ENCODE measurements around the gene COA1. TPM values are rescaled to one million over a fixed set of nuclear protein-coding genes. Genes with fewer than 3 reads are reported as not detected.

Gene COA1
- total RNA-seq, 1 donor from 2014 or later = 55.5 TPM

DNA sequence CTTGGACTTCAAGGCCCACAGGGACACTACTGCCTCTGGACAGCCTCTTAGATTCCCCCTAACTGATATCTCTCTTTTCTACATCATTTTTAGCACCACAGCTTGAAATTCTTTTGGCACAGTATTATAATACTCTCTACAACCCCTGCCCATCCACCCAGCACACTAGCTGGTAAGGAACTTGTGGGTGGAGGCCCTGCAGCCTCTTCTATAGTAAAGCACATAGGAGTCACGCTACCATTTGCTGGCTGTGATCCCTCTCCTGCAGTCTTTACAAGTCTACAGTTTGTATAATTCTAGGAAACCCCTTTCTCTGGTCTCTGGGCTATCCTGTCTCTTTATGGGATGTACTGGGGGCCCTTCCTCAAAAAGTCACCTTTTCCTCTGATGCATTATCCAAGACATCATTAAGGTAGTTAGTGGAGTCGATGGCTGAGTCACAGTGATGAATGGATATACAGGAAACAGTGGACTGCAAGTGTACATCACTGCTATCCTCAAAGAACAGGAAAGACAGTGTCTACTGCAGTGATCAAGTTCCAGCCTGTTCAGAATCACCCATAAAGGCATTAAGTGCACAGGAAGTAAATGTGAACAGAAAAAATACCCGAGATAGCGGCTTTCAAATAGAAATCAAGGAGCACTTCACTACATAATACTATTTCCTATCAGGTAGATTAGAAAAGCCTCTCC is 92.1 kb downstream of the COA1 start:
- TF ChIP-seq, protein P1, sequence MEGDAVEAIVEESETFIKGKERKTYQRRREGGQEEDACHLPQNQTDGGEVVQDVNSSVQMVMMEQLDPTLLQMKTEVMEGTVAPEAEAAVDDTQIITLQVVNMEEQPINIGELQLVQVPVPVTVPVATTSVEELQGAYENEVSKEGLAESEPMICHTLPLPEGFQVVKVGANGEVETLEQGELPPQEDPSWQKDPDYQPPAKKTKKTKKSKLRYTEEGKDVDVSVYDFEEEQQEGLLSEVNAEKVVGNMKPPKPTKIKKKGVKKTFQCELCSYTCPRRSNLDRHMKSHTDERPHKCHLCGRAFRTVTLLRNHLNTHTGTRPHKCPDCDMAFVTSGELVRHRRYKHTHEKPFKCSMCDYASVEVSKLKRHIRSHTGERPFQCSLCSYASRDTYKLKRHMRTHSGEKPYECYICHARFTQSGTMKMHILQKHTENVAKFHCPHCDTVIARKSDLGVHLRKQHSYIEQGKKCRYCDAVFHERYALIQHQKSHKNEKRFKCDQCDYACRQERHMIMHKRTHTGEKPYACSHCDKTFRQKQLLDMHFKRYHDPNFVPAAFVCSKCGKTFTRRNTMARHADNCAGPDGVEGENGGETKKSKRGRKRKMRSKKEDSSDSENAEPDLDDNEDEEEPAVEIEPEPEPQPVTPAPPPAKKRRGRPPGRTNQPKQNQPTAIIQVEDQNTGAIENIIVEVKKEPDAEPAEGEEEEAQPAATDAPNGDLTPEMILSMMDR (IDR thresholded peaks at IDR 0.05; ENCODE audit: unreplicated experiment) = no peak
- Mint-ChIP-seq H3K9me3 (ENCODE audit: unreplicated experiment) (no peaks in the 10 kb centered on the region), H3K27me3 (ENCODE audit: unreplicated experiment) (peaks cover 5% of the 10 kb centered on the region), H3K27ac (ENCODE audit: unreplicated experiment) (peak overlapping the region; percentile 57), H3K4me1 (ENCODE audit: unreplicated experiment) (peaks cover 31% of the 10 kb centered on the region), H3K4me3 (ENCODE audit: unreplicated experiment) (no peak overlapping the region), H3K36me3 (ENCODE audit: low read depth, unreplicated experiment) (peaks cover 20% of the 10 kb centered on the region)
- DNase-seq (ENCODE audit: low spot score) = no peak

DNA sequence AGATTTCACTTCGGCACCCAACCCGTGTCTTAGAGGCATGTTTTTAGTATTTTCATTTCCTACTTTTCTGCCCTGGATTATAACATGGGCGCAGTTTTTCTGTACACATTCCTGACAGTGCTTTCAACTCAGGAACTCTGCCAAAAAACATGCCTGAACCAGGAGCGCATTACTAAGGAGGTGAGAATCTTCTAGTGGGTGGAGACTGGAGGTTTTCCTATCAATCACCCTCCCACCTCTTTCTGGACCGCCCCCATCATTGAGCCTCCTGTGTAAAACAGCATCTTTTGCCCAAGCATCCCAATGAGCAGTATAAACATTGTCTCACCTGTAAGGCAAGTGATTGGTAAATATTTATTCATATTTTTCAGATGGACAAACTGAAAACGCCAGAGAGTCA is 93.2 kb downstream of the COA1 start:
- no peak overlapping the region for H3K27ac Mint-ChIP-seq (ENCODE audit: unreplicated experiment)
- no peaks in the 10 kb centered on the region for H3K9me3 Mint-ChIP-seq (ENCODE audit: unreplicated experiment)
- no peak for DNase-seq (ENCODE audit: low spot score)
- peaks cover 23% of the 10 kb centered on the region for H3K36me3 Mint-ChIP-seq (ENCODE audit: low read depth, unreplicated experiment)
- TF ChIP-seq, protein P1 (IDR thresholded peaks at IDR 0.05; ENCODE audit: unreplicated experiment) = no peak
- H3K4me1 Mint-ChIP-seq (ENCODE audit: unreplicated experiment) = peaks cover 31% of the 10 kb centered on the region
- no peak overlapping the region for H3K4me3 Mint-ChIP-seq (ENCODE audit: unreplicated experiment)
- peaks cover 5% of the 10 kb centered on the region for H3K27me3 Mint-ChIP-seq (ENCODE audit: unreplicated experiment)

DNA sequence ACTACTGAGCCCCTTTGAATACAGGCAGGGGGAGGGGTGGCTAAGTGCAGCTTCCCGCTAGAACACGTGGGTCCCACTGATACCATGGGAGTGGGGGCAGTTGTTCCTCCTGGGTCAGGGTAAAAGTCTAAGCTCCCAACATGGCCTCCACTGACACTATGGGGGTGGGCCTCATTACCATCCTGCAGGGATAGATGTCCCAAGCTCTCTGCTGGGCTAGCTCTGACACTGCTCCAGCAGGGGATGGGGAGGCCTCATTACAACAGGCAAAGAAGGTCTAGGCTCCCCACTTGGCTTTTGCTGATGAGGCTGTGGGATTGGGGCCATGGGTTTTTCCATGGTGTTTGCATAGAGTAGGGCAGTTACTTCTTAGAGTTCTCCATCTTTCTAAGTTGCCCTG is 94.9 kb downstream of the COA1 start:
- TF ChIP-seq, protein P1 (IDR thresholded peaks at IDR 0.05; ENCODE audit: unreplicated experiment) = no peak
- Mint-ChIP-seq H3K27ac (ENCODE audit: unreplicated experiment) (no peak overlapping the region), H3K36me3 (ENCODE audit: low read depth, unreplicated experiment) (peaks cover 24% of the 10 kb centered on the region), H3K27me3 (ENCODE audit: unreplicated experiment) (peaks cover 5% of the 10 kb centered on the region), H3K9me3 (ENCODE audit: unreplicated experiment) (no peaks in the 10 kb centered on the region), H3K4me1 (ENCODE audit: unreplicated experiment) (peaks cover 19% of the 10 kb centered on the region), H3K4me3 (ENCODE audit: unreplicated experiment) (no peak overlapping the region)
- no peak for DNase-seq (ENCODE audit: low spot score)

DNA sequence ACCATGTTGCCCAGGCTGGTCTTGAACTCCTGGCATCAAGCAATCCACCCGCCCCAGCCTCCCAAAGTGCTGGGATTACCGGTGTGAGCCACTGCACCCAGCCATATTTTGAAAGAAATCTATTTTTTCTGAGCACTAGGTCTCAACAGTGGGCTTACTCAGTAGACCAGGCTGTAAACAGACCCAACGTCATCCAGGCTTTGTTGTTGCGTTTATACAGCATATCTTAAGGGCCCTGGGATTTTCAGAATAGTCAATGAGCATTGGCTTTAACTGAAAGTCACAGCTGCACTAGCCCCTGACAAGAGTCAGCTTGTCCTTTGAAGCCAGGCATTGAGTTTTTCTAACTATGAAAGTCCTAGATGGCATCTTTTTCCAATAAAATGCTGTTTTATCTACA is 96.6 kb downstream of the COA1 start:
- Mint-ChIP-seq H3K9me3 (ENCODE audit: unreplicated experiment) (no peaks in the 10 kb centered on the region), H3K4me1 (ENCODE audit: unreplicated experiment) (peaks cover 11% of the 10 kb centered on the region), H3K27me3 (ENCODE audit: unreplicated experiment) (peaks cover 5% of the 10 kb centered on the region), H3K36me3 (ENCODE audit: low read depth, unreplicated experiment) (peaks cover 19% of the 10 kb centered on the region), H3K27ac (ENCODE audit: unreplicated experiment) (no peak overlapping the region), H3K4me3 (ENCODE audit: unreplicated experiment) (no peak overlapping the region)
- no peak for DNase-seq (ENCODE audit: low spot score)
- TF ChIP-seq, protein P1 (IDR thresholded peaks at IDR 0.05; ENCODE audit: unreplicated experiment) = no peak

DNA sequence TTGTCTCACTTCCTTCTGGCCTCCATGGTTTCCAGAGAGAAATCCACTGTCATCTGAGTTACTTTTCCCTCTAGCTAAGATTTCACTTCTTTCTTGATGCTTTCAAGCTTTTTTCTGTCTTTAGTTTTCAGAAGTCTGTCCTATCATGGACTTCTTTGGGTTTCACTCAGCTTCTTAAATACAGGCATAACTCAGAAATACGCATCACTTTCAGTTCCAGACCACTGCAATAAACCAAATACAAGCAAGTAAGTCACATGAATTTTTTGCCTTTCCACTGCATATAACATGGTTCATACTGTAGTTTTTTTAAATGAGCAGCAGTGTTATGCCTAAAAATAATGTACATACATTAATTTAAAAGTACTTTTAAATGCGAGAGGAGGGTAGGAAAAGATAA is 97.8 kb downstream of the COA1 start:
- peaks cover 4% of the 10 kb centered on the region for H3K4me1 Mint-ChIP-seq (ENCODE audit: unreplicated experiment)
- DNase-seq (ENCODE audit: low spot score) = no peak
- H3K27ac Mint-ChIP-seq (ENCODE audit: unreplicated experiment) = peak overlapping the region; percentile 80
- no peak overlapping the region for H3K4me3 Mint-ChIP-seq (ENCODE audit: unreplicated experiment)
- peaks cover 5% of the 10 kb centered on the region for H3K27me3 Mint-ChIP-seq (ENCODE audit: unreplicated experiment)
- no peaks in the 10 kb centered on the region for H3K9me3 Mint-ChIP-seq (ENCODE audit: unreplicated experiment)
- peaks cover 16% of the 10 kb centered on the region for H3K36me3 Mint-ChIP-seq (ENCODE audit: low read depth, unreplicated experiment)
- TF ChIP-seq, protein P1 (IDR thresholded peaks at IDR 0.05; ENCODE audit: unreplicated experiment) = no peak
